Ramos (cell line): ENCODE measurements around the gene ATP6V1E1.
"Not testable (repeated sequence)": the region's sequence is repeated elsewhere in the genome, so short reads cannot be mapped to it uniquely, and the experiment has no call there.

Experiments
- in situ Hi-C: fragments of 300-500 bp; cut with MboI; formaldehyde crosslinking; loops from one replicate; pipeline ENCODE4 v1.14.3; 2022; ENCODE audit warnings: low sequenced_read_pairs; ENCODE audit not compliant: unreplicated experiment

Gene ATP6V1E1

GRCh38 chr22:17636850-17637249 is 8.3 kb upstream of the ATP6V1E1 start:
- in situ Hi-C loops = not testable (repeated sequence)

- in situ Hi-C loops = no loop called here
Measured at GRCh38 chr22:17634696-17635095, 6.1 kb upstream of the ATP6V1E1 start.

- in situ Hi-C loops = no loop called here
Measured at GRCh38 chr22:17633998-17634323, 5.4 kb upstream of the ATP6V1E1 start.

- in situ Hi-C loops = no loop called here
Measured at GRCh38 chr22:17633217-17633997, 4.9 kb upstream of the ATP6V1E1 start.

GRCh38 chr22:17631076-17631565 is 2.6 kb upstream of the ATP6V1E1 start:
- in situ Hi-C loops = no loop called here

- in situ Hi-C loops = no loop called here
Measured at GRCh38 chr22:17629641-17630040, 1.1 kb upstream of the ATP6V1E1 start.

GRCh38 chr22:17629173-17629489 is 582 bp upstream of the ATP6V1E1 start:
- in situ Hi-C loops = no loop called here

- in situ Hi-C loops = no loop called here
Measured at GRCh38 chr22:17627961-17628405, 566 bp downstream of the ATP6V1E1 start.

- in situ Hi-C loops = no loop called here
Measured at GRCh38 chr22:17613280-17613679, 15.3 kb downstream of the ATP6V1E1 start.

GRCh38 chr22:17612057-17612456 is 16.5 kb downstream of the ATP6V1E1 start:
- in situ Hi-C loops = no loop called here

- in situ Hi-C loops = no loop called here
Measured at GRCh38 chr22:17607891-17608521, 20.5 kb downstream of the ATP6V1E1 start.

- in situ Hi-C loops = no loop called here
Measured at GRCh38 chr22:17606496-17606895, 22.1 kb downstream of the ATP6V1E1 start.

GRCh38 chr22:17603668-17604067 is 24.9 kb downstream of the ATP6V1E1 start:
- in situ Hi-C loops = no loop called here

GRCh38 chr22:17601031-17601430 is 27.5 kb downstream of the ATP6V1E1 start:
- in situ Hi-C loops = no loop called here

GRCh38 chr22:17598318-17598717 is 30.2 kb downstream of the ATP6V1E1 start:
- in situ Hi-C loops = no loop called here

GRCh38 chr22:17597217-17597616 is 31.3 kb downstream of the ATP6V1E1 start:
- in situ Hi-C loops = no loop called here

GRCh38 chr22:17596226-17596625 is 32.3 kb downstream of the ATP6V1E1 start:
- in situ Hi-C loops = no loop called here

- in situ Hi-C loops = no loop called here
Measured at GRCh38 chr22:17592201-17592600, 36.3 kb downstream of the ATP6V1E1 start.

- in situ Hi-C loops = no loop called here
Measured at GRCh38 chr22:17590586-17590985, 38.0 kb downstream of the ATP6V1E1 start.

GRCh38 chr22:17589810-17590375 is 38.7 kb downstream of the ATP6V1E1 start:
- in situ Hi-C loops = no loop called here

- in situ Hi-C loops = no loop called here
Measured at GRCh38 chr22:17588606-17589005, 39.9 kb downstream of the ATP6V1E1 start.

- in situ Hi-C loops = no loop called here
Measured at GRCh38 chr22:17587629-17588028, 40.9 kb downstream of the ATP6V1E1 start.
